ENCODE measurements around the gene CDC20. TPM values are rescaled to one million over a fixed set of nuclear protein-coding genes. Genes with fewer than 3 reads are reported as not detected.

Gene CDC20
- total RNA-seq, result 0.68 and 2.0 TPM in 2 replicates
- polyA plus RNA-seq (2012), result 0.67 TPM

GRCh38 chr1:43358746-43359693 lies at the start of gene CDC20:
Gene CDC20, plus strand, starts transcription at chr1:43358981. Its CDS starts 235 bp downstream, at chr1:43359216.
- DNase-seq (ENCODE audit: low read depth), result peak; percentile 99

GRCh38 chr1:43309405-43310025 lies 49.3 kb upstream of the CDC20 start:
- DNase-seq (ENCODE audit: low read depth), result no peak

- DNase-seq (ENCODE audit: low read depth), result no peak
Observed at GRCh38 chr1:43311521-43311920, 47.3 kb upstream of the CDC20 start.

- DNase-seq (ENCODE audit: low read depth), result no peak
Observed at GRCh38 chr1:43312212-43312623, 46.6 kb upstream of the CDC20 start.

- DNase-seq (ENCODE audit: low read depth), result no peak
Observed at GRCh38 chr1:43312663-43313515, 45.9 kb upstream of the CDC20 start.

- no peak for DNase-seq (ENCODE audit: low read depth)
Observed at GRCh38 chr1:43313771-43314170, 45.0 kb upstream of the CDC20 start.

- no peak for DNase-seq (ENCODE audit: low read depth)
Observed at GRCh38 chr1:43314233-43314632, 44.5 kb upstream of the CDC20 start.

- no peak for DNase-seq (ENCODE audit: low read depth)
Observed at GRCh38 chr1:43315481-43315880, 43.3 kb upstream of the CDC20 start.

- no peak for DNase-seq (ENCODE audit: low read depth)
Observed at GRCh38 chr1:43315963-43316737, 42.6 kb upstream of the CDC20 start.

- no peak for DNase-seq (ENCODE audit: low read depth)
Observed at GRCh38 chr1:43316738-43317520, 41.9 kb upstream of the CDC20 start.

GRCh38 chr1:43317817-43318471 lies 40.8 kb upstream of the CDC20 start:
- no peak for DNase-seq (ENCODE audit: low read depth)

GRCh38 chr1:43318831-43319230 lies 40.0 kb upstream of the CDC20 start:
- no peak for DNase-seq (ENCODE audit: low read depth)

- DNase-seq (ENCODE audit: low read depth), result no peak
Observed at GRCh38 chr1:43319288-43319687, 39.5 kb upstream of the CDC20 start.

- no peak for DNase-seq (ENCODE audit: low read depth)
Observed at GRCh38 chr1:43319766-43320165, 39.0 kb upstream of the CDC20 start.

- DNase-seq (ENCODE audit: low read depth), result no peak
Observed at GRCh38 chr1:43321331-43321891, 37.4 kb upstream of the CDC20 start.

- no peak for DNase-seq (ENCODE audit: low read depth)
Observed at GRCh38 chr1:43322506-43322905, 36.3 kb upstream of the CDC20 start.

GRCh38 chr1:43324810-43325209 lies 34.0 kb upstream of the CDC20 start:
- DNase-seq (ENCODE audit: low read depth), result no peak

- DNase-seq (ENCODE audit: low read depth), result no peak
Observed at GRCh38 chr1:43325381-43325780, 33.4 kb upstream of the CDC20 start.
